ENCODE results near the gene KLHL2.
"Not testable (repeated sequence)": the region's sequence is repeated elsewhere in the genome, so short reads cannot be mapped to it uniquely, and the experiment has no call there.

Gene KLHL2

DNA sequence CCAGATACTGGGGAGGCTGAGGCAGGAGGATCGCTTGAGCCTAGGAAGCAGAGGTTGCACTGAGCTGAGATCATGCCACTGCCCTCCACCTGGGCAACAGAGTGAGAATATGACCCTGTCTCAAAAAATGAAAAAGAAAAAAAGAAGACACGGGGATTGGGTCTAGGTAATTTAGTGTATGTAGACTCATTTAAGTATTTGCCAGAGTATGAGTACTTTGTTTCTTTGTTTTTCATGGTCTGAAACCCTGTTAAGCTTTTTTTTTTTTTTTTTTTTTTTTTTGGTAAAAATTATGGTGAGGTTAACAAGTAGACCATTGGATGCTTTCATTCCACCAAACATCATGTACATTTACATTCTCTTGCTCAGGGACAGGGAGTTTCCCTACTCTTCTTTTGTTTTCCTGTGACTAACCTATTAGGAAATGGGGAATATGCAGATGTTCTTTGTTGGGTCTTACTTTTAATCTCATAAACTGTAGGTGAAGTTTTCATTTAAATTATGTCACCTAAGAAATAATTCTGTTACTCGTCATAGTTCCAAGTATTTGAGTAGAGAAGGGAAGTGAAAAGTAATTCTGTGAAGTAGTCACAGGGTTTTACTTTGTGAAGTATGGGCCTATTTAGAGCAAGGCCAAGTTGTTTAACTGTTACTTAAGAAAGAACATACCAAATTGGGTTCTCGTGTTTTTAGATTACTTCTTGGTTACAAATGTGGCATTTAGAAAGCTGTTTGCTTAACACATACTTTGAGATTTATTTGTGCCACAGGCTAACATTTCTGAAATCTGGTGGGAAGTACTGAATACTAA, 25.5 kb downstream of the KLHL2 start:
- DNase-seq (ENCODE audit: low read depth in 2 of 2): not testable (repeated sequence)

DNA sequence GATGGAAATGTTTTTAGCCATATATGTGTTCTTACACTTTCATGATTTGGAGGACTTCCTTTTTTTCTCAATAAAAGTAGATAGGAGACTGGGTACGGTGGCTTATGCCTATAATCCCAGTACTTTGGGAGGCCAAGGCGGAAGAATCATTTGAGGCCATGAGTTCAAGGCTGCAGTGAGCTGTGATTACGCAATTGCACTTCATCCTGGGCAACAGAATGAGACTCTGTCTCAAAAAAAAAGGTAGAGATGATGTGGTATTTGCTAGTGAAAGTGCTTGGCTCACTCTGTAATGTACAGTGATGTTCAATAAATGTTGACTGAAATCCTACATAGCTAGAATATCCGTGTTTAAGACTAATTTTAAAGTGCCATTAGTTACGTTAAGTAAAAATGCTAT, 27.4 kb downstream of the KLHL2 start:
- DNase-seq (ENCODE audit: low read depth in 2 of 2): no peak

DNA sequence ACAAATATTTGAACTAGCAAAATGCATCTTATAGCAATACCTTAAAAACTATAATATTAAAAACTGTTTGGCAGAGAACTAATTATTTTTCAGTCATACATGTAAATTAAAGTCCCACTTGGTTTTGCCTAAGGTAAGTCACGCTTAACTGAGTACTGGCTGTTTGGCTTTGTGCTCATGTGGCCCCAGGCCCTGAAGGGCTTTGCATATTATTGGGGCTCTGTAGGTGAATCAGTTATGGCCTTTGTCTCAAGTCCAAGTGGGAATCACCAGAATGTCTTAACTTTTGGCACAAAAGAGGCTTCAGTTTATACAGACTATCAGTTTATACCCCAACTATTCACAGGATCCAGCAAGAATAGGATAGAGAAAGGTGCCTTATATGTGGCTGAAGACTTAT, 29.5 kb downstream of the KLHL2 start:
- DNase-seq (ENCODE audit: low read depth in 2 of 2): not testable (repeated sequence)

DNA sequence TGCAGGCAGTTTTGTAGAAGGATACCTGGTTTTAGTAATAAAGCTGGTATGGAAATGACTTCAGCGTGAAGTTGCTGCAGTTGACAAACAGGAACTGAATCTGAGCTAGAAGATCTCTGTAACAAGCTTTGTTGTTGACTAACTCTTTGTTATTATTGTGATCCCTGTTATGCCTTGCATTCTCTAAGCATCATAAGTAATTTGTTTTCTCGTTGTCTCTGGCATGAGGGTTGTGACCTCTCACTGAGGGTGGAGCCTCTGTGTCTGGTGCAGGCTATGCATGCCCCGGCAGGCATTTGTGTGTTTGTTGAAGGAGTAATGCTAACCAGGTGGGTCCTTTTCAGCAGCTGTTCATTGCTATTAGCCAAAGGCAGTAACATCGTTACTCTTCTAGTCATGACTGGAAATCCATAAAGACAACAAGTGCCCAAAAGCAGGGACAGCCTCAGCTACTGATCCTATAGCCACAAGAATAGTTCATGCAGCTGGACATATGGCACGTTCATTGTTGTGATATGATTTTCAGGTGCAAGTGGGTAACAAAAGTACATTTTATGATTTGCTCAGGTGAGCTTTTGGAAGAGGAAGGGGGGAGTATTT, 30.8 kb downstream of the KLHL2 start:
- not testable (repeated sequence) for DNase-seq (ENCODE audit: low read depth in 2 of 2)

DNA sequence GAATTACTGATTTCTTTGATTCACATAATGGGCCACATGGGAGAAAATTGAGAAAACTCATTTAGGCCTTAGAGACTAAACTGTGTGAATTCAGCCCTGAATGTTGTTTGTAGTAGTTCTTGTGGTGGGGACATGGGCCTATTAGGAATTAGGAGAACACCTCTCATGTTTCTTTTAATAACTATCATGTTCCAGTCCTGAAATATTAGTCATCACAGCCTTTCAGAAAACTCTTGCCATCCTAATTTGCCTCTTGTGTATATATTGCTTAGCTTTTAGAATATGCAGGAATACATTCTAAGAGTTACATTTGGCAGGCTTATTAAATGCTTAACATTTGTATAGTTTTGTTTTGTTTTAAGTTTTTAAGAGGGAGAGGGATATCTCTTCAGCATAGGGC, 33.4 kb downstream of the KLHL2 start:
- not testable (repeated sequence) for DNase-seq (ENCODE audit: low read depth in 2 of 2)

DNA sequence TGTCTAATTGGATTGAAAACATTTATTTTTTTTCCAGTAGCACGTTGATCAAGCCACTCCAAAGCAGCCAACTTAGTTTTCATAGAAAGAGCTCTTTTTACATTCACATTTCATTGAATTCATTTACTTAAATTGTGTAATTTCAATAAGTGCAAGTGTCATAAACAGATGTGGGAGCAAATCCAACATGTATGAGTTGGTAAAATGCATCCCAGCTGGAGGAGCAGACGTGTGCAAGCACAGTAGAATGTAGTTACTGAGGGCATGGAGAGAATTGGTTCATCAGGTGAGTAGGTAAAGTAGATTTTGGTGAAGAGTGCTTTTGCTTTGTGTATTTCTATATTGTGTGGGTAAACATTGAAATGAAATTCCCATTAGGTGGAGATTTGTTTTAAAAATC, 36.8 kb downstream of the KLHL2 start:
- not testable (repeated sequence) for DNase-seq (ENCODE audit: low read depth in 2 of 2)

DNA sequence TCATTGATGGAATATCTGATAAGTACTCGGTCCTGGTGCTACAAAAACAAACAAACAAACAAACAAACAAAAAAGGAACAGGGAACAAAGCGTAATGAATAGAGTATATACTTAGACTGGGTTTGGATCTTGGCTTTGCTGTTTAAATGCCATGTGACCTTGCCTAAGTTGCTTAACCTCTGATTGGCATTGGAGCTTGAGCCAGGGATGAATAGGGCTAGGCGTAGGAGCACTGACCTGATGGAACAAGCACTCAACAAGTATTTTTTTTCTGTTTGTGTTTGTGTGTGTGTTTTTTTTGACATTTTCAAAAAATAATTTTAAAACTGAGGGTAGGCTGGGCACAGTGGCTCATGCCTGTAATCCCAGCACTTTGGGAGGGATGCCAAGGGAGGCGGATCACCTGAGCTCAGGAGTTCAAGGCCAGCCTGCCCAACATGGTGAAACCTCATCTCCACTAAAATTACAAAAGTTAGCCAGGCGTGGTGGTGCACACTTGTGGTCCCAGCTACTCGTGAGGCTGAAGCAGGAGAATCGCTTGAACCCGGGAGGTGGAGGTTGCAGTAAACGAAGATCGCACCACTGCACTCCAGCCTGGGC, 37.3 kb downstream of the KLHL2 start:
- DNase-seq (ENCODE audit: low read depth in 2 of 2): not testable (repeated sequence)

DNA sequence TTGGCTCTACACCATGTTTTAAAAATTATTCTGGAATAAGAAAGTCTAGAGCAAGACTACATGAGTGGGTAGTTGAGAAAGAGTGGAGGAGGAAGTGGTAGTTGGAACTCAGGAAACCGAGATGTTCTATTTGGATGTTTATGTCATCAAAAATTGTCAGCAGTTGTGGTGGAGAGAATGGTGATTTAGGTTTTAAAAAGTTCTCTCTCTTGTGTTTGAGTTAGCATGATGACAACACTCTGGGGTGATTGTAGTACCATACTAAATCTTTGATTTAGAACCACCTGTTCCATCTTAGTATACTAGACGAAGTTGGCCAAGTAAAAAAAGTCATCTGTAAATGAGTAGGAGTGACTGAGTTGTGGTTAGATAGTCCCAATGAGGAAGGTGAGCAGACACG, 40.7 kb downstream of the KLHL2 start:
- no peak for DNase-seq (ENCODE audit: low read depth in 2 of 2)

DNA sequence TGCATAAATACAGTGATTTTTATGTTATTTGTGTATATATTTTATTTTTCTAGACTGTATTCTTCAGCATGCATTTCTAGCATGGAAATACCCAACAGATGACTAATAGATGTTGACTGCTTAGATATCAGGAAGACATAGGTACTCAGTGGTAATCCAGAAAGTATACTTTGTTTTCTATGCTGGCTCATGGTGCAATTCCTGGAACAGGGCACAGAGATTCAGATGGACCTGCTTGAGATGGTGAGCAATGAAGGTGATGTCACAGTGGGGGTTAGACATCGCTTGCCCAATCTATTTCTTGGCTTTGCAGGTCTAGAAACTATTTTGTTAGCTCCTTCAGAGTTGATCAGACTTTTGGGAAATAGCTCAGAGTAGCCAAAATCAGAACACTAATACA, 41.5 kb downstream of the KLHL2 start:
- not testable (repeated sequence) for DNase-seq (ENCODE audit: low read depth in 2 of 2)

DNA sequence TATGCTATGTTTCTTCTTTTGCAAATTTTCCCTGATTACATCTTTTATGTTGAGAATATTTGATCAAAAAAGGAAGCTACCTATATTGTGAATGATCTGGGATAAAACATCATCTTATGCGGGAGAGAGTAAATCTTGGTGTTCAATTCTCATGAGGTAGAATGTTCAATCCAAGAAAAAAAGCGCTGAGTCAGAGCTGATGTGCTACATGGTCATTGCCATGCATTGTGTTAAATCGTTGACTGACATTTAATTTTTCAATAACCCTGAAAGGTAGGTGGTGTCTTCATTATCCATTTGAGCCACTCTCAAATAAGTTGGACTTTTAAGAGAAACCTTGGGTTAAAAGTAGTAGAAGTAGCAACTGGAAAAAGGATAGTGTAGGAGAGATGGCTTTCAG, 47.4 kb downstream of the KLHL2 start:
- DNase-seq (ENCODE audit: low read depth in 2 of 2): not testable (repeated sequence)

DNA sequence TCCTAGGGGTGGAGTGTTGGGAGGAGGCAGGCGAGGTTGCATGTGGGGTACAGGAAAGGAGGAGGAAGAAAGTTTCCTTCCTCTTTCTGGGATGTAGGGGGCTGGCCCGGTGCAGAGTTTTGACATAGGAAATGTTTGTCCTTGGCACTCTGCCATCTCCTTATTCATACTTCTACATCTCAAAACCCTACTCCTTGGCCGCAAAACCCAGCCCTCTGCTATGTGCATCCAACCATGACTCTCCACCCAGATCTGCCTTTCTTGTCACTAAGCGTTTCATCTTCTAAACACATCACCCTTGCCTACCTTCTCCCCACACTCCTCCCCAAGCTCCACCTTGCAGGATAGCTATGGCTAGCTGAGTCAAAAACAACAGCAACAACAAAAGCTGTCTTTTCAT, 48.1 kb downstream of the KLHL2 start:
- peak; percentile 21 to 23 for DNase-seq (ENCODE audit: low read depth in 2 of 2)

DNA sequence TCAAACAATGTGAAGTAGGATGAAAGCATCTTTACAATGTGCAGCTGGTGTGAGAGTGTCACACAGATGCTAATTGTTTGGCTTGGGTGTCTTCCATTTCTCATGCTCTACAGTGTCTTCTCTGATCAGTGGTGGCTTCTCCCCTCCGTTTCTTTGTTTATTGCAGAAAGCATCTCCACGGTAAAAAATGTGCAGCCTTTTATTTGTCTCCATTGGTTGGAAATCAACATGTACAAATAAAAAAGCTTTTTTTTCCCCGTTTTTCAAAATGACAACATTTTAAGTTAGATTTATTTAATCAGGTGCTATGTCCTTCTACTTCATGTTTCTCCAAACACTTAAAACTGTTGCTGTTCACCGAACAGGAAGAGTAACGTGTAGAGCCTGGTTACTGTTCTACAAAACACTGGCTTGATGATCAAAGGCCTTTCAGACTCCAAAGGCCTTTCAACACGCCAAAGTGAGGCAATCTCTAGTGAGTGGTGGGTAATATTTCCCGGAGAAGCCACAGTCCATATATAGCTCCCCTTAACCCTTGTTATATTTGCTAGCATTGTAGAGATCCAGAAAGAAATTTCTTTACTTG, 48.8 kb downstream of the KLHL2 start:
- DNase-seq (ENCODE audit: low read depth in 2 of 2): not testable (repeated sequence)

DNA sequence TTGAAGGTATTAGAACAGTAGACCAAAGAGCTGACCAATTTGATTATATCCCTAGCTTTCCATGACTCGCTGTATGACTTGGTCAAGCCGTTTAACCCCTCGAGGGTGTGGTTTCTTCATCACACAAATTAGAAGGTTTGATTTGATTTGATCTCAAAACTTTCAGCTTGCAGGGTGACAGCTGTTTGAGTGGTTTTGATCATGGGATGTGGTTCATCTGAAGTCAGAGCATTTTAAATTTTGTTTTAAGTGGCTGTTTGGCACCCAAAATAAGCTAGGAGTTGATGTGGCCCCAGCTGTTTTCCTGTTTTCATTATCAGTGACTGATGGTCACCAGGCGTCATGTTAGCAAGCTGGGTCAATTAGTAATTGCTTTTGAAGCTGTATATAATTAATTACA, 52.4 kb downstream of the KLHL2 start:
- DNase-seq (ENCODE audit: low read depth in 2 of 2): not testable (repeated sequence)

DNA sequence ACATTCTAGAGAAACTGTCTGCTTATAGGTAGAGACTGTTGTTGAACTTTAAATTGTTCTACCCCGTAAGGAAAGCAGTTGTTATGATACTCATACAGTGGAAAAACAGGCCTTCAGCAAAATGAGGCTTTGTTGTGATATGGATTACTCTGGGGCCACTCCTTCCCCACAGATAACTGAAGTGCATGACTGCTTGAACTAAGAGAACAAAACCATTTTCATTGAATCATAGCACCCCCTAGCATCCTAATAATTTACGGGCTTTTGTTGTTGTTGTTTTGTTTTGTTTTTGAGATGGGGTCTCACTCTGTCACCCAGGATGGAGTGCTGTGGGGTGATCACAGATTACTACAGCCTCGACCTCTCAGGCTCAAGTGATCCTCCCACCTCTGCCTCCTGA, 54.9 kb downstream of the KLHL2 start:
- DNase-seq (ENCODE audit: low read depth in 2 of 2): not testable (repeated sequence)

DNA sequence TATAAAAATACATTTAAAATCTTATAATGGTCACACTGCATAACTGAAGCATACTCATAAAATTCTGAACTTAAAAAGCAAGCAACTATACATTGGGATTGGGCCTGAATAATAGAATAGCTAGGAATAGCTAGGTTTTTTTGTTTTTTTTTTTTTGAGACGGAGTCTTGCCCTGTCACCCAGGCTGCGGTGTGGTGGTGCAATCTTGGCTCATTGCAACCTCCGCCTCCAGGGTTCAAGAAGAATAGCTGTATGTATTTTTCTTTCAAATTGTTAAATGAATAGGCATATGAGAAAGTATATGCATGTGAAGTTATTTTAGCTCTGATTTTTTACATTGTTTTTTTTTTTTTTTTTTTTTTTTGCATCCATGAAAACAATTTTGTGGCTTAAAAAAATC, 56.1 kb downstream of the KLHL2 start:
- DNase-seq (ENCODE audit: low read depth in 2 of 2): not testable (repeated sequence)

DNA sequence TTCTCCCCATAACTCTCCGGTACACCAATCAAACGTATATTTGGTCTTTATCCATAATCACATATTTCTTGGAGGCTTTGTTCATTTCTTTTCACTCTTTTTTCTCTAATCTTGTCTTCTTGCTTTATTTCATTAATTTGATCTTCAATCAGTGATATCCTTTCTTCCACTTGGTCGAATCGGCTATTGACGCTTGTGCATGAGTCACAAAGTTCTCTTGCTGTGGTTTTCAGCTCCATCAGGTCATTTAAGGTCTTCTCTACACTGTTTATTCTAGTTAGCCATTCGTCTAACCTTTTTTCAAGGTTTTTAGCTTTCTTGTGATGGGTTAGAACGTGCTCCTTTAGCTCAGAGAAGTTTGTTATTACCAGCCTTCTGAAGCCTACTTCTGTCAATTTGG, 62.6 kb downstream of the KLHL2 start:
- DNase-seq (ENCODE audit: low read depth in 2 of 2): not testable (repeated sequence)

DNA sequence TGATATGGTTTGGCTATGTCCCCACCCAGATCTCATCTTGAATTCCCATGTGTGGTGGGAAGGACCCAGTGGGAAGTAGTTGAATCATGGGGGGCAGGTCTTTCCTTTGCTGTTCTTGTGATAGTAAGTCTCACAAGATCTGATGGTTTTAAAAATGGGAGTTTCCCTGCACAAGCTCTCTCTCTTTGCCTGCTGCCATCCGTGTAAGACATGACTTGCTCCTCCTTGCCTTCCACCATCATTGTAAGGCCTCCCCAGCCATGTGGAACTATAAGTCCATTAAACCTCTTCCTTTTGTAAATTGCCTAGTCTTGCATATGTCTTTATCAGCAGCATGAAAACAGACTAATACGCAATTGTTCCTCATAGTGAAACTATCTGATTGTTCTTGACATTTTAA, 66.1 kb downstream of the KLHL2 start:
- not testable (repeated sequence) for DNase-seq (ENCODE audit: low read depth in 2 of 2)

DNA sequence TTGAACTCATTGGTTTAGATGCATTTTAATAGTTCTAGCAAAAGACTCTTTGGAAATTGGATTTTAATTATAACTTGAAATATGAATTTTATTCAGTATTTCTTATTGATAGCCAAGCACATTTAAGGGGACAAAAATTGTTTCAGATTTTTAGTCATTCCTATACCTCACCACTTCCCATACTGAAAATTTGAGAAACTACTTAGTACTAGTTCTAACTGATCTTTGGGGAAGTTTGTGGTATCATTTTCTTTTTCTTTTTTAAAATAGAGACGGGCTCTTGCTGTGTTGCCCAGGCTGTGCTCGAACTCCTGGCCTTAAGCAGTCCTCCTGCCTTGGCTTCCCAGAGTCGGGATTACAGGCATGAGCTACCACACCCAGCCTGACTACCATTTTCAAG, 68.0 kb downstream of the KLHL2 start:
- DNase-seq (ENCODE audit: low read depth in 2 of 2): not testable (repeated sequence)

DNA sequence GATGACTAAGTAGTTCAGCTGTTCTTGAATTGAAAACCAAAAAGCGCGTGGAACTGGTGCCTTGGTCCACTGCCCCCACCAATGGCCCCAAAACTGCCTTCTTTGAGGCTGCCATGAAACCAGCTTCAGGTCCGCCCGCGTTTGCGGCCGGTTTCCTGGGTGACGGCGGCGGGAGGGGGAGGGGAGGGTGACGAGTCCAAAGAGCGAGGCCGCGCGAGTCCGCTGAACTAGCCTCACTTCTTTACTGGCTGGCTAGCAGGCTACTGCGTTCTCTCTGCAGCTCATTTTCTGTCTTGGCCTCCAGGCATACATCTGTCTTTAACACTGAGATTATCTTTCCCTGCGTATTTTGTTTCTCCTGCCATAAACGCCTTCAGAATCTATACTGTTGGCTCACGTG, 72.2 kb downstream of the KLHL2 start:
- not testable (repeated sequence) for DNase-seq (ENCODE audit: low read depth in 2 of 2)

DNA sequence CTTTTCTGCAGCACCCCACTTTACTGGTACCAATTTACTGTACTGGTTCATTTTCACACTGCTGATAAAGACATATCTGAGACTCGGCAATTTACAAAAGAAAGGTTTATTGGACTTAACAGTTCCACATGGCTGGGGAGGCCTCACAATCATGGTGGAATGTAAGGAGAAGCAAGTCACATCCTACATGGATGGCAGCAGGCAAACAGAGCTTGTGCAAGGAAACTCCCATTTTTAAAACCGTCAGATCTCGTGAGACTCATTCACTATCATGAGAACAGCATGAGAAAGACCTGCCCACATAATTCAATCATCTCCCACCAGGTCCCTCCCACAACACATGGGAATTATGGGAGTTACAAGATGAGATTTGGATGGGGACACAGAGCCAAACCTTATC, 77.3 kb downstream of the KLHL2 start:
- not testable (repeated sequence) for DNase-seq (ENCODE audit: low read depth in 2 of 2)

DNA sequence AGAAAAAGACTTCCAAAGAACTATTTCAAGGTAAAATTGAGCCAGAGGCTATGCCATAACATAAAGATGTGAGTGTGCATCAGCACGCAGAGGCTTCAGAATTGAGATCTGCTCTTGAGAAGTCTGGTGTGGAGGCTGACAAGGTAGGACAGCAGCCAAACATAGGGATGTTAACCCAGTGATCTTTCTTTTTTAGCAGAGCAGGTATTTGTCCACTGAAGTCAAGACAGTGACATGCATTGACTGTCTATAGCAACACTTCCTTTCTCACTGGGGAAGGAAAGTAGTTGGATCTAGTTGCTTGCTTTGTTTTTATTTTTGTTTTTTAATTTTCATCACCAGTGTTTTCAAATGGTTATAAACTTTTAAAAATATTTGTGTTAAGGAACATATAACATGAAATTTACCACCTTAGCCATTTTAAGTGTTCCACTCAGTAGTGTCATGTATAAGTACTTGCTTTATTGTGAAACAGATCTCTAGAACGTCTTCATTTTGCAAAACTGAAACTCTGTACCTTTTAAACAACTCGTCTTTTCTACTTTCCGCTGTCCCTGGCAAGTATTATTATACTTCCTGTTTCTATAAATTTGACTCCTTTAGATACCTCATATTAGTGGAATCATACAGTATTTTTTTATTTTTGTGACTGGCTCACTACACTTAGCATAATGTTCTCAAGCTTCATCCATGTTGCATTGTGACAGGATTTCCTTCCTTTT, 79.4 kb downstream of the KLHL2 start:
- DNase-seq (ENCODE audit: low read depth in 2 of 2): not testable (repeated sequence)

DNA sequence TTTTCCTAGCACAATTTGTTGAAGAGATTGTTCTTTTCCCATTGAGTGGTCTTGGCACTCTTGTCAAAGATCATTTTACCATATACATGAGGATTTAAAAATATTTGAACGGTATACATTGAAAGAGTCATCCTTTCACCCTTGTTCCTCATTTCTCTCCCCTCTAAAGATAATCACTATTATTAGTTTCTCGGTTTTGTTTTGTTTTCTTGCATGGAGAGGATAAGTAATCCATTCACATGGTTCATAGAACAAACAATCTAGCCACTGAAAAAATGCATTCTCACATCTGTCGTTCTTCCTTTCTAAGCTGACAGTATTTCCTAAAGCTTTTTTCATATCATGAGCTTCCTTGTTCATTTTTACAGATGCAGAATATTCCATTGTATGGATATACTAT, 80.9 kb downstream of the KLHL2 start:
- DNase-seq (ENCODE audit: low read depth in 2 of 2): no peak
